A204.1 (cell line): Measurements from ENCODE around the gene SORL1.
"Not testable (repeated sequence)": the region's sequence is repeated elsewhere in the genome, so short reads cannot be mapped to it uniquely, and the experiment has no call there.

Experiments used
- FAIRE-seq: peaks from 2 replicates; lab custom pipeline; 2012; peaks lifted over from hg19 to GRCh38; lab: Jason Lieb, UNC

Gene SORL1

GRCh38 chr11:121626980-121627379 lies 174.9 kb downstream of the SORL1 start:
- no peak for FAIRE-seq

- FAIRE-seq, result no peak
Measured at GRCh38 chr11:121630041-121630440, 177.9 kb downstream of the SORL1 start.

DNA sequence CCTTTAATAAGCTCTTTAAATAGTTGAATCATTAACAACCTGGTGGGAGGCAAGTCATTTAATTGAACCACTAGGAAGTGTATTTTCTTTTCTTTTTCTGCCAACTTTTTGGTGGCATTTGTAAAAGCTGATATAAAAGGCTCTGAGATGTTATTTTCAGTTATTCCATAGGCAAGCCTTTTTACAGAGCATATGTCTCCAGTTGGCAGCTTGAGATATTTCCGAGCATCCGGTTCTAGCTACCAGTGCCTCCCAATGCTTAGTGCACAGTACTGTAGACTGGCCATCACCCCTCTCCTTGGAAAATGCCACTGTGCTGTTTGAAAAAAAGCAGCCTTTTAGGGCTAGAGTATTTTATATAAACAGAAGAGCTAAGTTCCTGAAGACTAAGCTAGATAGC lies 179.3 kb downstream of the SORL1 start:
- no peak for FAIRE-seq

GRCh38 chr11:121634273-121634672 lies 182.2 kb downstream of the SORL1 start:
- FAIRE-seq, result no peak

GRCh38 chr11:121634889-121635288 lies 182.8 kb downstream of the SORL1 start:
- FAIRE-seq, result no peak

DNA sequence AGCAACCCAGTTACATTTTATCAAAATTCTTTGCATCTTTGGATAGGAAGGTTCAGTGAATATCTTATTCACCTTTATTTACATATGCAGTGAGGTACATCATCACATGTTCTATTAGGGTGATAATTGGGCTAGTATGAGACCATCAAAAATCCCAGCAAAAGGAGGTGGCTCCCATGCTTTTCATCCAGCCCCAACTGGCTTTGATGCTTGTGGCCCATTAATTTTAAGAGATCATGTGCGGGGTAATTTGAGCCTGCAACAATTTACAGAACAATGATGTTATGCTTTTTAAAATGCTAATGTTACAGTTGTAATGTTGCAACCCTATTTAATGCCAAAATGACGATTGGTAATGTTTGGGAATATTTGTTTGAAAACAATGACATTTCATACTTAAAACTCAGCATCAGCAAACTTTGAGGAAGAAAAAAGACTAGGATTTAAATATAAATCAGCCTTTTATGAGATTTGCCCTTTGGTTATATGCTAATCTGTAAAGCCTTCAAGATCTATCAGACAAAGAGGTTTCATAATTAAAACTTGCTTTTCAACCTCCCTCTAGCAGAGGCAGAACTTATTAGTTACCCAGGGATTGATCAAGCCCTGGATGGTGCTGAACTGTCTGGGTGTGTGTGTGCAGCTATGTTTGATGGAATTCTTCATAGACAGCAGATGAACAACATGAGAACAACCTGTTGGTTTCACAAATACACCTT lies 184.1 kb downstream of the SORL1 start:
- FAIRE-seq, result no peak

DNA sequence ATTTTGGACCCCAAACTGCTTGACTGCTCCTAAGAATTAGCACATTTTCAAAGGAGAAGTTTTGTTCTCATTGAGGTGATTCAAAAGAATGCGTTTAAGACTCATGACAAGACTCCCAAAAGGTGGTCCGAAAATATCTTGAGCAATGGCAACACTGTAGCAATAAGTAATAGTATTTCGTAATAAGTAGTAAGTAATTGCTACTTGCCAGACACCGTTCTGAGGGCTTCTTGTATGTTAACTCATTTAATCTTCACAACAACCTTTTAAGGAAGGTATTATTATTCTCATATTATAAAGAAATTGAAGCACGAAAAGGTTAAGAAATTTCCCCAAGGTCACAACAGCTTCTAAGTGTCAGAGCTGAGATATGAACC lies 184.7 kb downstream of the SORL1 start:
- FAIRE-seq, result no peak

DNA sequence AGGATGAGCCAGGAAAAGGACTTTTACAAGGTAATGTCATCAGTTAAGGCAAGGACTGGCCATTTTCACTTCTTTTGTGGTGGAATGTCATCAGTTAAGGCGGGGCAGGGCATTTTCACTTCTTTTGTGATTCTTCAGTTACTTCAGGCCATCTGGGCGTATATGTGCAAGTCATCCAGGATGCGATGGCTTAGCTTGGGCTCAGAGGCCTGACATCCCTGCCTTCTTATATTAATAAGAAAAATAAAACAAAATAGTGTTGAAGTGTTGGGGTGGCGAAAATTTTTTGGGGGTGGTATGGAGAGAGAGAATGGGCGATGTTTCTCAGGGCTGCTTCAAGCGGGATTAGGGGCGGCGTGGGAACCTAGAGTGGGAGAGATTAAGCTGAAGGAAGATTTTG lies 185.5 kb downstream of the SORL1 start:
- not testable (repeated sequence) for FAIRE-seq

GRCh38 chr11:121643479-121644186 lies 191.5 kb downstream of the SORL1 start:
- FAIRE-seq, result no peak

- FAIRE-seq, result no peak
Measured at GRCh38 chr11:121644187-121644512, 192.0 kb downstream of the SORL1 start.

DNA sequence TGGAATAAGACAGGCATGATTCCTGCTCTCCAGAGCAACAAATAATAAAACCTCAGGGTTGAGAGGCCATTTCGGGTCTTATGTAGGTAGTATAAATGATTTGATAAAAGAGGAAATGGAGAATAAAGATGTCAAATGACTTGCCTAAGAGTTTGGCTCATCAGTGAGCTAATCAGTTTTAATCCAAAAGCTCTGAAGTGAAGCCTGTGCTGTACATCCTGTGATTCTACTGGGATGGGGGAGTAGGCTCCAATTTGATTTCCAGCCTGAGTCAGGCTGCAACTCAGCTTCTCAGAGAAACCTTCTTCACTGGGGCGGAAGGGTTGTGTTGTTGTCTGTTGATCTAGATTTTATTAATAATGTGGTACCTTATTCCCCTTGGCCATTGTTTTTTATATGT lies 192.9 kb downstream of the SORL1 start:
- FAIRE-seq, result no peak

- FAIRE-seq, result no peak
Measured at GRCh38 chr11:121645596-121645995, 193.5 kb downstream of the SORL1 start.

- FAIRE-seq, result no peak
Measured at GRCh38 chr11:121648306-121648705, 196.2 kb downstream of the SORL1 start.

GRCh38 chr11:121649798-121650197 lies 197.7 kb downstream of the SORL1 start:
- no peak for FAIRE-seq

DNA sequence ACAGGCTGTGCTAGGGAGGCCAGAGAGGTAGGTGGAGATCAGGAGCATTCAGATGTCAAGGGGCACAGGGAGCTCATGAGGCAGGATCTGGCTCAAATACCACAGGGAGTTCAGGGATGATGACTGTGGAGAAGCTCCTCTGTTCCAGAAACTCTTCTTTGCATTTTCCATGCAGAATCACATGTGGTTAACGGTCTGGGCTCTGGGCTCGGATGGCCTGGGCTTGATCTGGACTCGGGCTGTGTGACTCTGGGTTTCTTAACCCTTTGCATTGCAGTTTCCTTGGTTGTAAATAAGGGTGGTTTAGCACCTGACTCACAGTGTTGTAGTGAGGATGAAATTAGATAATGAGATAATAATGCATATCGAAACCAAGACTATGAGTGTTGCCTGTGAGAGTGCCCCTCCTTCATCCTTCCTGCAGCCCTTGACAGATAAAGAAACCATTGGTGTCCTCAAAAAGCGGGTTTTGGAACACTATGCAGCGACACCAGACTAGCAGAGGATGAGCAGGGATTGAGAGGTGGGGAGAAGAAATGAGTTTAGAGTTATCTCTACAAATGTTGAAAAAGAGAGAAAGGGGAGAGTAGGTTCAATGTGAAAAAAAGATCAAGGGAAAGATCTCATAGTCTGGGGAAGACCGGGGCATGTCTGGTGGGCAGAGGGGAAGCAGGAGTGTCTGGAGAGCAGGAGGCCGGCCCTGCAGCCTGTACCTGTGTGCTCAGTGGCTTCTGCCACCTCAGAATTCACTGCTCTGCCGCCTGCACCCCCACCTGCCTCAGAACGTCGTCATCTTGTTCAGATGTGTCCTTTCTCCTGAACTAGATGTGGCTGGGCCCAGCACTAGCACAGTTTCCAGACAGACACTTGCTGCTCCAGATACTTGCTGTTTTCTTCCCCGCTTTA lies 198.5 kb downstream of the SORL1 start:
- no peak for FAIRE-seq

DNA sequence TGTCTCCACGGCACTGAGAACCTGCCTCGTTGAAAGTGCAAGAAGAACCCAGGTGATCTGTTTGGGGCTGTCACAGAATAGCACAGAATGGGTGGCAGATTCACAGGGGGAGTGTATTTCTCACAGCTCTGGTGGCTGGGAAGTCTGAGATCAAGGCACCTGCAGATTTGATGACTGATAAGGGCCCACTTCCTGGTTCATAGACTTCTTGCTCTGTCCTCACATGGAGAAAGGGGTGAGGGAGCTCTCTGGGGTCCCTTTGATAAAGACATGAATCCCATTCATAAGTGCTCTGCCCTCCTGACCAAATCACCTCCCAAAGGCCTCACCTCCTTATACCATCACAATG lies 199.1 kb downstream of the SORL1 start:
- FAIRE-seq, result no peak

DNA sequence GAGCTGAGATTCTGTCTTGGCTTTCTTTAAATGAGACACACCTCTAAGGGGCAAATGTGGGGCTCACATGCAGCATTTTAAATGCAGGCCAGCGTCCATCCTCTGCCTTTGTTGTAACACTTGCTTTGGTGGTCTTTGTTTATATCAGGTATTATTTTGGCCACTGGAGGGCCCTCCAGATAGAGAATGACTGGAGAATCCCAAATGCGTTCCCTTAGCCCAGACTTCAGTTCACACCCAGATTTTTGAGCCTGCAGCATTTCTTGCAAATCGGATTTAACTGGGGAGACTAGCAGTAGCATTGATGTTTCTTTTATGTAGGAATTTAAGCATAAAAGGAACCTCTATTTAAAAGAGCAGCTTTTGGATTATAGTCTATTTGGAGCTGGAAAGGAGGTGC lies 200.9 kb downstream of the SORL1 start:
- FAIRE-seq, result peak; percentile 21

GRCh38 chr11:121654259-121654842 lies 202.2 kb downstream of the SORL1 start:
- peak; percentile 53 for FAIRE-seq

DNA sequence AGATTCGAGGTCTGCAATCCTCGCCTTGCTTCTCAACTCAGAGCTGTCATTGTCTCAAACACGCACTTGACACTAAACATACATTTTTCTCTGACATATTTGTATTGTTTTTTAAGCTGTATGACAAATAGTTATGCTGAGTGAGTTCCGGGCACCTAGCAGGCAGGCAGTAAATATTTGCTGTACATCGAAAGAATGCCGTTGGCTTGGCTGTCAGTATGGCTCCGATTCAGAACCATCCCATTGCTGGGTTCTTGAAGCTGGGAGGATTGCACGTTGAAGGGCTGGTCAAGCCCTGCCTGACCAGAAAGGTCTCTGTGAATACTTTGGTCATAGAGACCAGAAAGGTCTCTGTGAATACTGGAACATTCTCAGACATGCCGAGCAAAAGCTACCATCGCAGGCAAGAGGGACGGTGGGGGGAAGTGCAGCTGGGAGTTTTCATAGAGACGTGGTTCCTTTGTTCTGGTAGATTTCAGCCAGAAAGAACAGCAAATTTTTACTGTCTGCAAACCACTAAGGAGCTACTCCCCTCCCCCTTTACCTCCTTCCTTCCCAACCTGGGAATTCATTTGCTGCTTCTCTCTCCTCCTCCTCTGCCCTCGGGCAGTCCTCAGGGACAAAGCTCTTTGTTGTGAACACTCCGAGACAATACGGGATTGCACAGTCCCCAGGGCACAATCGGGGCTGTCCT lies 202.9 kb downstream of the SORL1 start:
- FAIRE-seq, result no peak

GRCh38 chr11:121655537-121656327 lies 203.6 kb downstream of the SORL1 start:
- FAIRE-seq, result peak; percentile 56

- peak; percentile 94 for FAIRE-seq
Measured at GRCh38 chr11:121656328-121657090, 204.4 kb downstream of the SORL1 start.
